HG03095 (cell line): Measurements from ENCODE around the gene ADORA1.

Source experiments
- ATAC-seq: cut with Tn5 transposase; IDR thresholded peaks from one replicate; pipeline ENCODE4 v1.9.1; 2021; ENCODE audit warnings: moderate library complexity; ENCODE audit not compliant: unreplicated experiment

ADORA1 gene

GRCh38 chr1:203207751-203208150, 80.2 kb downstream of the ADORA1 start:
- ATAC-seq, result no peak

- ATAC-seq, result no peak
Measured at GRCh38 chr1:203208181-203208580, 80.7 kb downstream of the ADORA1 start.

GRCh38 chr1:203210350-203210749, 82.8 kb downstream of the ADORA1 start:
- ATAC-seq, result no peak

GRCh38 chr1:203210988-203211387, 83.5 kb downstream of the ADORA1 start:
- ATAC-seq, result no peak

- no peak for ATAC-seq
Measured at GRCh38 chr1:203211812-203212211, 84.3 kb downstream of the ADORA1 start.

- no peak for ATAC-seq
Measured at GRCh38 chr1:203213126-203213525, 85.6 kb downstream of the ADORA1 start.

- ATAC-seq, result no peak
Measured at GRCh38 chr1:203214871-203215270, 87.3 kb downstream of the ADORA1 start.

GRCh38 chr1:203215573-203215972, 88.0 kb downstream of the ADORA1 start:
- ATAC-seq, result no peak

- no peak for ATAC-seq
Measured at GRCh38 chr1:203216274-203217138, 89.0 kb downstream of the ADORA1 start.
